ENCODE results near the gene GRIK3.

DNA sequence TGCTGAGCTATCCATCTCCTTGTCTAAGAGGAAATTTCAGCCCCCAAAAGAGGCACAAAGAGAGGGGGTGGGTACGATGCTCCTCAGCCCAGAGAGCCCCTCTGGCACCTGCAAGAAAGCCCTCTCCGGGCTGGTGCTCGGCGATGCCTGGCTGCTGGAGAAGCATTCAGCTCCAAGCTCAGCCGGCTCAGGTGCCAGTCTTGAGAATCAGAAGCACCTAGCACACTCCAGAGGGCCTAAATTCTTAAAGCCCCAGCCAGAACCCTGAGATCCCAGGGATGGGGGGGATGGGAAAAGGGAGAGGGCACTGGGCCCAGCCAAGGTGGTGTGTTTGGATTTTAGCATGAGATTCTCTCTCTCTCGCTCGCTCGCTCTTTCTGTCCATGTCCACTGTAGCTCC is 2.9 kb downstream of the GRIK3 start:
- TF ChIP-seq, protein P1, sequence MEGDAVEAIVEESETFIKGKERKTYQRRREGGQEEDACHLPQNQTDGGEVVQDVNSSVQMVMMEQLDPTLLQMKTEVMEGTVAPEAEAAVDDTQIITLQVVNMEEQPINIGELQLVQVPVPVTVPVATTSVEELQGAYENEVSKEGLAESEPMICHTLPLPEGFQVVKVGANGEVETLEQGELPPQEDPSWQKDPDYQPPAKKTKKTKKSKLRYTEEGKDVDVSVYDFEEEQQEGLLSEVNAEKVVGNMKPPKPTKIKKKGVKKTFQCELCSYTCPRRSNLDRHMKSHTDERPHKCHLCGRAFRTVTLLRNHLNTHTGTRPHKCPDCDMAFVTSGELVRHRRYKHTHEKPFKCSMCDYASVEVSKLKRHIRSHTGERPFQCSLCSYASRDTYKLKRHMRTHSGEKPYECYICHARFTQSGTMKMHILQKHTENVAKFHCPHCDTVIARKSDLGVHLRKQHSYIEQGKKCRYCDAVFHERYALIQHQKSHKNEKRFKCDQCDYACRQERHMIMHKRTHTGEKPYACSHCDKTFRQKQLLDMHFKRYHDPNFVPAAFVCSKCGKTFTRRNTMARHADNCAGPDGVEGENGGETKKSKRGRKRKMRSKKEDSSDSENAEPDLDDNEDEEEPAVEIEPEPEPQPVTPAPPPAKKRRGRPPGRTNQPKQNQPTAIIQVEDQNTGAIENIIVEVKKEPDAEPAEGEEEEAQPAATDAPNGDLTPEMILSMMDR (conservative IDR thresholded peaks at IDR 0.05; ENCODE audit: low read depth in 2 of 2): no peak
- TF ChIP-seq STAT1 (IDR thresholded peaks at IDR 0.05; ENCODE audit: unreplicated experiment) (no peak), EZH2phosphoT487 (IDR thresholded peaks at IDR 0.05; ENCODE audit: unreplicated experiment) (no peak), EZH2 (IDR thresholded peaks at IDR 0.05; ENCODE audit: low read depth, unreplicated experiment) (no peak)
- TF ChIP-seq, protein P2, sequence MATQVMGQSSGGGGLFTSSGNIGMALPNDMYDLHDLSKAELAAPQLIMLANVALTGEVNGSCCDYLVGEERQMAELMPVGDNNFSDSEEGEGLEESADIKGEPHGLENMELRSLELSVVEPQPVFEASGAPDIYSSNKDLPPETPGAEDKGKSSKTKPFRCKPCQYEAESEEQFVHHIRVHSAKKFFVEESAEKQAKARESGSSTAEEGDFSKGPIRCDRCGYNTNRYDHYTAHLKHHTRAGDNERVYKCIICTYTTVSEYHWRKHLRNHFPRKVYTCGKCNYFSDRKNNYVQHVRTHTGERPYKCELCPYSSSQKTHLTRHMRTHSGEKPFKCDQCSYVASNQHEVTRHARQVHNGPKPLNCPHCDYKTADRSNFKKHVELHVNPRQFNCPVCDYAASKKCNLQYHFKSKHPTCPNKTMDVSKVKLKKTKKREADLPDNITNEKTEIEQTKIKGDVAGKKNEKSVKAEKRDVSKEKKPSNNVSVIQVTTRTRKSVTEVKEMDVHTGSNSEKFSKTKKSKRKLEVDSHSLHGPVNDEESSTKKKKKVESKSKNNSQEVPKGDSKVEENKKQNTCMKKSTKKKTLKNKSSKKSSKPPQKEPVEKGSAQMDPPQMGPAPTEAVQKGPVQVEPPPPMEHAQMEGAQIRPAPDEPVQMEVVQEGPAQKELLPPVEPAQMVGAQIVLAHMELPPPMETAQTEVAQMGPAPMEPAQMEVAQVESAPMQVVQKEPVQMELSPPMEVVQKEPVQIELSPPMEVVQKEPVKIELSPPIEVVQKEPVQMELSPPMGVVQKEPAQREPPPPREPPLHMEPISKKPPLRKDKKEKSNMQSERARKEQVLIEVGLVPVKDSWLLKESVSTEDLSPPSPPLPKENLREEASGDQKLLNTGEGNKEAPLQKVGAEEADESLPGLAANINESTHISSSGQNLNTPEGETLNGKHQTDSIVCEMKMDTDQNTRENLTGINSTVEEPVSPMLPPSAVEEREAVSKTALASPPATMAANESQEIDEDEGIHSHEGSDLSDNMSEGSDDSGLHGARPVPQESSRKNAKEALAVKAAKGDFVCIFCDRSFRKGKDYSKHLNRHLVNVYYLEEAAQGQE (IDR thresholded peaks at IDR 0.05; ENCODE audit: unreplicated experiment): no peak
